Measurements from ENCODE around the gene SP6.

Gene SP6

DNA sequence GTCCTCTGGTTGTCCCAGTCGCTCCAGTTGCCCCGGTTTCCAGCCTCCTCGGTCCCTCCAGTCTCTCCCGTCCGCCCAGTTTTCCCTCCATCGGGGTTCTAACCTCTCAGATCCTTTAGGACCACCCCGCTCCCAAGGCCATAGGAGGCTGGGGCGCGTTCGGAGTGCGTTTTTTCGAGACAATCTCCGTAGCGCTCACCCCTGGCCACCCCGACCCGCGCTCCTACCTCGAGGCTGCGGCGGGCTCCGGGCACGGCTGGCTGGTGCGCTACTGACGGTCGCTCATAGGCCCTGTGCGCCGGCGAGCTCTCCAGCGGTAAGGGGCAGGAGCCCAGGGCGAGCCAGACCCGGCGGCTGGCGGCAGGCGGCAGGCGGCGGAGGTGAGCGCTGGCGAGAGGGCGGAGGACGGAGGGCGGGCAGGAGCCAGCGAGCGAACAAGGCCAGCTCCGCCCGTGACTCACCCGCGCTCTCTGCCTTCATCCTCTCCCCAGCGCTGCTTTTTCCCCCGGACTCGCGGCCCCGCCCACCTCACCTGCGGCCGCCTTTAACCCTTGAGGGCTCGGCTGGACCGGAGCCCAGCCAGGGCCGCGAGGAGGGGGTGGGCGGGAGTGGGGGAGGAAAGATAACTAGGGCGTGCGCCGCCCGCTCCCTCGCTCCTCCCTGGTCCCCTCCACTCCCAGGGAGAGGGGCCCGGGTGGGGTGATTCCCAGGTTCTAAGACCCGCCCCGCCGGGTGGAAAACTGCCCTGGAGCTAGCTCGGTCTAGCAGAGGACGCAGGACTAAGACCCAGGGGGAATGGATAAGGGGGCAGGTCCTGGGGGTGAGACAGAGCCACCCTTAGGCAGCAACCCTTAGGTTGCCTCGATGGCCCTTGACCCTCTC lies at the start of gene SP6:
TSS of gene SP6 (minus strand) at position 472 of the 882 bp plus-strand sequence. CDS start 2,734 bp downstream, outside the sequence.
- peak; percentile 26 to 50 for DNase-seq (ENCODE audit: low read depth in 2 of 2, low spot score in 1 of 2)

DNA sequence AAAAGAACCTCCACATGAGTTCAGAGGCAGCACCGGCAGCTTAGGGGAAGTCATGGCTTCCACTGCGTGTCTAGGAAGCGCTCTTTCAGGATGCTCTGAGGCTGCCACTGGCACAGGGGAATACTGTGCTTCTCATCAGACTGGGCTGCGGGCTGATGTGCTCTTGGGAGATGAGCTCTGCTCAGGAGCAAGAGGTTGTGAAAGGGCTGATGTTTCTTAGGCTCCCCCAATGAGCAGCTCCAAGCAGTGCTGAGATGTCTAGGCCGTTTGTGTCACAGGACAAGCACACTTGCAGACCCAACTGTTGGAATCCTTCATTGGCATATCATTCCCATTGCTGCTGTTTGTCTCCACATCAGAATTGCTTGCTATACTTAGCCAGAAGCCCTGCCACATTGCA lies 48.7 kb upstream of the SP6 start:
- no peak for DNase-seq (ENCODE audit: low read depth in 2 of 2, low spot score in 1 of 2)

DNA sequence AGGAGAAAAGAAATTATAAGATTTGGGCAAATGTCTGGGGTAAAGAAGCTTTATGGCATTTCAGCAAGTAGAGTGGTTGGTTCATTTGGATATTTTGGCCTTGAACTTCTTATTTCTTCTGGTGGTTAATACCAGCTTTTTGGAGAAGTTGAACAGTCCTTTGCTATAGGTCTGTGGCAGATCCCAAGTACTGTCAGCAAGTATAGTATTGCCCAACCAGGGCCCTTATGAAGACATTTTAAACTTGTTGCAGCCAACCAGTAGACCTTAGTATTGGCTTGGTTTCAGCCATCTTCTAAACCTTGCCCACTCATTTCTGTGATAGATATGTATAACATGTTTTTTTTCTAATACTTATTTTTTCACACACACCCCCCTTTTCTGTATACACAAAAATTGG lies 47.3 kb upstream of the SP6 start:
- no peak for DNase-seq (ENCODE audit: low read depth in 2 of 2, low spot score in 1 of 2)

DNA sequence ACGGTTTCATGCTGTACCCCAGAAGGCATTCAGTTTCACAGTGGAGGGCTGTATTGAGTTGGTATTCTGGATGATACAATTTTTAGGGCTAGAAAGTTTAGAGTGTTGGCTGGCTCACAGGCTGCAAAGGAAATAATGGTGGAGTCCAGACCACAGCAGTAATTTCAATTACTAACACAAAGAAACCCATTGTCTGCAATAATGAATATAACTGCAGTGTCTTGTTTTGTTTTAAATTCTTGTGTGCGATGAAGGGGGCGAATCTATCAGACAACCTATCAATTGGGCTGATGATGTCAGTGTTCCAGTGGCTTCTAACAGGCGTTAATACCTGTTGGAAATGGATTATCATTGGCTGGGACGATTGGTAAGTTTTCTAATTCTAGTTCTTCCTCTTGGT lies 46.6 kb upstream of the SP6 start:
- DNase-seq (ENCODE audit: low read depth in 2 of 2, low spot score in 1 of 2): no peak

DNA sequence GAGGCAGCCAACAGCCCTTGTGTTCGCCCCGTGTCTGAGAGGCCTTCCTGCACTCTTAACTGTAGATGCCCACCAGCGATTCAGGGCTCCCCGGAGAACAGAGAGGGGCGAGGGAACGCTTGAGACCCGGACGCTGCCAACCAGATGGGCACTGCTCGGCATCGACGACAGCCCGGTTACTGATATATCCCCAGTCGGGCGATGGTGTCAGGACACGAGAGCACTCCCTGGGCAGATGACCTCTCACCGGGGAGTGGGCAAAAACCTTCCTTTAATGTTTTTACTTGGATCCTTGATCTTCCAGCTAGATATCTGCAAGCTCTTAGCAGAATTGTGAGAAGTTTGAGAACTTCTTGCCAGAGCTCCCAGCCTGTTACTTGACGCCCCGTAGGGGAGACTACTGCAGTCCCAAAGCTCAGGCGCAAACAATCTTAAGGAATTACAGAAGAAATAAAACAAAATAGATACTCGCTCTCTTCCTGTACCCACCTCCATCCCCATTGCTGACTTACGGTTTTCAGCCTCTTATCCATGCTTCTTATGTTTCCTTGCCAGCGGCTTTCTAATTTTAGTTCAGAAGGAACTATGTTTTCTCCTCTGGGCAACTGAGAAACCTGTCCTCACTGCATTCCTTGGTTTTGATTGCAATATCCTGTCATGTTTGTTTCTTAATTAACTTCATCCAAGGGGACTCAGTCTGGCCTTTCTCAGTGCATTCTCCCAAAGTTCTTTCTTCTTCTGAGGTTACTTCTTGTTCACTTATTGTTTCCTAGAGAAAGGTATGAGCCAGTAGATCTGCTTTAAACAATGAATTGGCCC lies 45.9 kb upstream of the SP6 start:
- peak; percentile 1 to 6 for DNase-seq (ENCODE audit: low read depth in 2 of 2, low spot score in 1 of 2)

DNA sequence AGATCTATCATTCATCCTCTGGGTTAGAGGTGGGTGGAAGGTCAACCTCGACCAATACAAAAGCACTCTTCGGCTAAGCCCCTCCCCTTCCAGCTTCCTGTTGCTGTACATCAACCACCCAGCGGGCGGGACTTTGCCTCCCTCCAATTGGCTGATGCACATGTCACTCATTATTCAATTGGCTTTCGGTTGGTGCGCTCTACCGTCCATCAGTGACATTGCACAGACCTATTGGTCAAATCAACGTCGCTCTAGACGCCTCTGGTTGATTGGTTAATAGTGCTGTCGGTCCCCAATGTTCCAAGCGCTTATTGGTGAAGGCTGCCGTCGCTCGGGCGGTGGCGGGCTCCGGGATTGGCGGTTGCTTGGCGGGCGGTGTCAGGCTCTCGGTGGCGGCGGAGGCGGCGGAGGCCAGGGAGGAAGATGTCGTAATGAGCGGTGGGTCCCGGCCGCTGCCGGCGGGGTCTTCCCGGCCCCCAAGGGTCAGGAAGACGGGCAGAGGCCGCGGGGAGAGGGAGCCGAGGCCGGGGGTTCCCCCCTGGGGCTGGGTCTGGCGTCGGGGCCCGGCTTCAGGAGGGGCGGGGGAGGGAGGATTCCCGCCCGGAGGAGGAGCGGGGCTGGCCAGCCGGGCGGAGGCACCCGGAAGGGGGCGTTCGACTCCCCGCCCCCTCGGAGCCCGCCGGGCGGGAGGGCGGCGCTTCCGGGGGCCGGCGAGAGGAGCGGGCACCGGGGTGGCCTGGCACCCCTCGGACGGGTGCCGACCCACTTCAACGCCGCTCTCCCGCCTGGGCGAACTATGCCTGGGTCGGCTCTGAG lies 45.1 kb upstream of the SP6 start, which contains the start of gene SP2:
TSS of gene SP2 (plus strand) at position 381 of the 816 bp plus-strand sequence. CDS start at position 432, 51 bp downstream.
- DNase-seq (ENCODE audit: low read depth in 2 of 2, low spot score in 1 of 2): peak; percentile 99

DNA sequence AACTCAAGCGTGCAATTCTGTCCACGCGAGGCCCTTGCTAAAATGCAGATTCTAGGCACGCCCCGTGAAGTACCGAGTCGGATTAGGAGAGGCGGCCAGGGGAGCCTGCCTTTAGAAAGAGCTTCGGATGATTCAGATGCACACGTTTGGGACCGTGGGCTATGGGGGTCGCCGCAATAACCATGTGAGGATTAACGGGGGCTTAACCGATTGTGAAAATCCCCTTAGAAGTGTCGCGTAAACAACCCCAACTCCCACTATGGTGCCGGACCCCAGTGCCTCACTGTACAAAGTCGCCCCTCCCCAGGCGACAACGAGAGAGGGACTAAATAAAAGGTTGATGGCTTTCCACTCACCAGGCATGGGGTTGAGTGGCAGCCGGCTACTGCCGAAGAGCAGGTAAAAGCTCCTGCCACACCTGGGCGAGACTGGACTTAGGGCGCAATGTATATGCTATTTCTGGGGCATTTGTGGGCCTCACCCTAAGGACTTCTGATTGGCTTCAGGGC lies 44.4 kb upstream of the SP6 start:
- DNase-seq (ENCODE audit: low read depth in 2 of 2, low spot score in 1 of 2): no peak

DNA sequence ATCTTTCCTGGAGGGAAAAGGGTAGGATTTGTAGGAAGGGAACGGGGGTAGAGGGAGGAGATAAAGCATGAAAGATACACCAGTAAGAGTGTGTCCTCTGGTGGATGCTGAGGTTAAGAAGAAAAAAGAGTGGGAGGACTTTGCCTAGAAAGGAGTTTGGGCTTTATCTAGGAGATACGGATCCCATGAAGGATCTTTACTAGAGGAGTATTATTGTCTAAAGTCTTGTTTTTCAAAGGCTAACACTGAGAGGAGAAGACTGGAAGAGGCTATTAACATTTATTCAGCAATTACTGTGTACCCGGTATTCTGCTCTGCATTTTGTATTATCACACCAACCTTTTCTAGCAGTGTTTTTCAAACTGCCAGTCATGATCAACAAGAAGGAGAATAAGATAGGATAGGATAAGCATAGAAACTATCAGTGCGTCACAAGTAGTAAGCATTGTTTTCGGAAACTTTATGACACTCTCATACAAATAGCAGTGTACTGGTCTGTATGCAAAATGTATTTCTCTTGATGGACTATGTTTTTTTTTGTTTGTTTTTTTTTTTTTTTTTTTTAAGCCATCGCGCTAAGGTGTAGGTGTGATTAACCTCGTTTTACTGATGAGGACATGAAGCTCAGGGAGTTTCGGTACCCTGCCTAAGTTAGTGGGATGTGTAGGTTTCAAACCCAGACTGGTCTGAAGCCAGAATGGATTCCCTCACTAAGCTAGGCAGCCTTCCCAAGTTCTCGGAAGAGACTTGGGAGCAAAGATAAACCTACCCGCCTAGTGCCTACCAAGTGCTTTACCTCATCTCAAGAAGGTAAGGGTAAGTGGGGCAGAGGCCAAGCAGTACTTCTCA lies 43.8 kb upstream of the SP6 start:
- no peak for DNase-seq (ENCODE audit: low read depth in 2 of 2, low spot score in 1 of 2)

DNA sequence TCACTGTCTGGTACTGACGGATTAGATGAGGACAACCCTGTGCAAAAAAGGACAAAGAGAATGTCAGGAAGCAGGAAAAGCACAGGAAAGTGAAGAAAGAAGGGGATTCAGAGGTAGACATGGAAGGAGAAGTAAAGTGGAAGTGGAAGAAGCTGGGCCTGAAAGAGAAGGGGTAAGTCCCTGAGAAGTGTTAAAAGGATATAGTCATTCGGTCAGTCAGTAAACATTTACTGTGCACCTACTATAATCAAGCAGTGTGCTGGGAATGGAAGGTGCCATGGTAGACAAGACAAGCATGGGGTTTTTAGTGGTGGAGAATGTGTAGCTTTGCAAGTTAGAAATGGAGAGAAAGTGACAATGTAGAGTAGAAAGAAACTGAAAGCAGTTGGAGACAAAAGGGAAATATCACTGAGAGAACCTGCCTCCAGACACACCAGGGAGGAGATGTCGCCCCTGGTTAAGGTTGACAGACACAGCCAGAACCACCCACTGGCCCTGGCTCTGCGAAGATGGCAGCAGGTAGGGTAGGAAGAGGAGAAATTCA lies 40.7 kb upstream of the SP6 start:
- no peak for DNase-seq (ENCODE audit: low read depth in 2 of 2, low spot score in 1 of 2)

DNA sequence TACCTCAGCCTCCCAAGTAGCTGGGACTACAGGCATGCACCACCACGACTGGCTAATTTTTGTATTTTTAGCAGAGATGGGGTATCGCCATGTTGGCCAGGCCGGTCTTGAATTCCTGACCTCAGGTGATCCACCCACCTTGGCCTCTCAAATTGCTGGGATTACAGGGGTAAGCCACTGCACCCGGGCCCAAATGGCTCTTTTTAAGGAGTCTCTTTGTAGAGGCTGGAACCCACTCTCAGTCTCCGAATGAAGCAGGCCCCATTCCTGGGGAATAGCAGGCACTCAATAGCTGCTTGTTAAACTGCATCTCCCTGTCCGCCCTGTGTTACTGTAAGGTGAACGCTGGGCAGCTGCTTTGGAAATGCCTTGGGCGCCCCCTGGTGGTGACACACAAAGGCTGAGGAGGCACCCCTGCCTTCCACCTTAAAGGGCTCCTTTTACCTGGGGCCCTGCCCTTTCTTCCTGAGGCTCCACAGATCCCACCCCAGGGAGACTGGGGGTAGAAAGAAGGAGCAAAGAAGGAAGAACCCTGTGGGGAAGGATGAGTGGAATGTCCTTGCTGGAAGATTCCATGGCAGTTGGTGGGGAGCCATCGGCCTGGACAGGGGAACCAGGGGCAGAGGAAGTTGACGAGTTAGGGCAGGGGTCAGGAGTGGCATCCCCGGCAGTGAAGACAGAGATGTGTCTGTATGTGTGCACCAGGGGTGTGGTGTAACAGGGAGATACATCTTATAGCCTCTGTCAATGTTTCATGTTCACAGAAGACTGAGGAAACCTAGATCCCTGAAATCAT lies 39.0 kb upstream of the SP6 start:
- DNase-seq (ENCODE audit: low read depth in 2 of 2, low spot score in 1 of 2): peak; percentile 79 to 94

DNA sequence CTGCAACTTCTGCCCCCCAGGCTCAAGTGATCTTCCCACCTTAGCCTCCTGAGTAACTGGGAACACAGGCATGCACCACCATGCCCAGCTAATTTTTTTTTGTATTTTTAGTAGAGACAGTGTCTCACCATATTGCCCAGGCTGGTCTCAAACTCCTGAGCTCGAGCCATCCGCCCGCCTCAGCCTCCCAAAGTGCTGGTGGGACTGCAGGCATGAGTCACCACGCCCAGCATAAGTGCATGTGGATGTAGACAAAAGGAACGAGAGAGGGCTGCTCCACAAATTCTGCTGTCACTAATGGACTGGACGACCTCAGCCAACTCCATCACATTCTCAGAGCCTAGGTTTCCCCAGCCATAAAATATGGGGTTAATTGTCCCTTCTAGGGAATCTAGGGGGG lies 37.3 kb upstream of the SP6 start:
- DNase-seq (ENCODE audit: low read depth in 2 of 2, low spot score in 1 of 2): no peak

DNA sequence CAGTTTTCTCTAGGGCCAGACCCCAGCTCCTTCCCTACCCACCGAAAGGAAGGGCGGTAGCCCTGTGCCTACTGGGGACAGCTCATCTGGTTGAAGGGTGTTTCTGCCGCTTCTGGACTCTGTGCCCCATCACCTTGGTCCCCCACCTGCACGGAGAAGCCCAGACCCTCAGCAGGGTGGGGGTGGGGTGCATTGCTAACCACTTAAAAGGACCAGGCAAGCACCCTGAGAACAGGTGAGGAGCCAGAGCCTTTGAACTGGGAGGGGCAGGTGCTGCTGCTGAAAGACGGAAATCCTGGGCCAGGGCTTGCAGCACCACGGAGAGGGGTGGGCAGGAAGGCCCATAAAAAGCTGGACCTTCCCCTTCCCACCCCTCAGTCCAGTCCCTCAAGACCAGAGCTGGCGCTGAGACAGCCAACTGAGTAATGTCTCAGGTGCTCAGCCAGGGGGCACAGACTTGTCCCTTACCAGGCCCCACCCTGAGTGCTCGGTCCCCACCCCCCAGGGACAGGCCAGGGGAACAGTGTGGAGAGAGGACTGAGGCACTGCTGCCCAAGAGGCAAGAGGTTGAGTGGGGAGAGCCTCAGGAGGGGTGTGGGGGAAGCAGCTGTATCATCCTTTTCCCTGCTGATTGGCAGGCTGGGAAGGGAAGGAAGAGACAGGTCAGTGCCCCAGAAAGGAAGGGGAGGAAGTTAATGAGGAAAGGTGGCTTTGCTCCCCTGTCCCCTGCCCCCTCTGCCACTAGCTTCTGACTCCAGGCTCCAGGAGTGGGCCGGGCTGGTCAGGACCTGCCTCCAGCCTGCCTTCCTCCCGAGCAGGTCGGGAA lies 34.2 kb upstream of the SP6 start:
- DNase-seq (ENCODE audit: low read depth in 2 of 2, low spot score in 1 of 2): no peak

DNA sequence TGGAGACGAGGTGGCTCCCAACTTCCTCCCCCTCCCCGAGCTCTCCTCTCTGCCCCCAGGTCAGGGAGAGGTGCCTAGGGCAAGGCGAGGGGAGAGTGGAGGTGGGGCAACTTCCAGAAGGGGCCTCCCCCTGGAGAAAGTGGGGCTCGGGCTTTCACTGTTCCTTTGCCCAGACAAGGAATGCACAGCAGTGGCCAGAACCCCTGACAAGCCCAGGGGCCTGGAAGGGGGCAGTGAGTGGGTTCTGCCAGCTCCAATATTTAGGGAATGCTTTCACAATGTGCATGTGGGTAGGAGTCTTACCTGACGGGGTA lies 33.4 kb upstream of the SP6 start:
- no peak for DNase-seq (ENCODE audit: low read depth in 2 of 2, low spot score in 1 of 2)

DNA sequence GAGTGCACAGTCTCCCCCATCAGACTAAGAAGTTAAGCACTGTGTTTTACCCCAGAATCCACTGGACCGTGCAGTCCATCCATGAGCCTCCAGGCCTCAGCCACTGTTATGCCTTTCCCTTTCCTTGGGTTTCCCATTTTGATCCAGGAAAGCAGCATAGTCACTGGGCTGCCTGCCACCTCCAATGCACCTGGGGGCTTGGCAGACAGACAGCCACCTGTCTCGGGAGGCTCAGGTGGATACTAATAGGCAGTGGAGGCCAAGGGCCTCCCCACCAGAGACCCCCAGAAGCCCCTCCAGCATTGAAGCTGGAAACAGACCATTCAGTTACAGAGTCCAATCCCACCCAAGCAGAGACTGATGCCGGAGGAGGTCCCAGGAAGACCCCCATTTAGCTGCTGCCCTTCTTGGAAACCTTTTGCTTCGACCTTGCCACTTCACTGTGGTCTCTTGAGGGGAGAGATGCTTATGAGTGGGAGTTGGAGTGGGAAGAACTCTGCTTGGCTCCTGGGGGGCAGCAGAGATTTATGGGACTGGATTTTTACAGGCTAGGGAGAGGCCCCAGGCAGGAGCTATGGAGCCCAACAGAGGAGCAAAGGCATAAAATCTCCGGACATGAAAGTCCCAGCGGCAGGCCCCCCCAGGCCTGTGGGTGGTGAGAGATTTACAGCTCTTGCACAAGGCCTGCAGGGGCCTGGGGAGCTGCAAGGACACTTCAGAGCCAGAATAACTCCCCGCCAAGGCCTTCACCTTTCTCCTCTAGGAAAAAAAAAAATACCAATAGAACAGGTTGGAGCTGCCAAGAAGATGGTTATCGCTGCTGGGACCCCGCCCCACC lies 32.8 kb upstream of the SP6 start:
- no peak for DNase-seq (ENCODE audit: low read depth in 2 of 2, low spot score in 1 of 2)

DNA sequence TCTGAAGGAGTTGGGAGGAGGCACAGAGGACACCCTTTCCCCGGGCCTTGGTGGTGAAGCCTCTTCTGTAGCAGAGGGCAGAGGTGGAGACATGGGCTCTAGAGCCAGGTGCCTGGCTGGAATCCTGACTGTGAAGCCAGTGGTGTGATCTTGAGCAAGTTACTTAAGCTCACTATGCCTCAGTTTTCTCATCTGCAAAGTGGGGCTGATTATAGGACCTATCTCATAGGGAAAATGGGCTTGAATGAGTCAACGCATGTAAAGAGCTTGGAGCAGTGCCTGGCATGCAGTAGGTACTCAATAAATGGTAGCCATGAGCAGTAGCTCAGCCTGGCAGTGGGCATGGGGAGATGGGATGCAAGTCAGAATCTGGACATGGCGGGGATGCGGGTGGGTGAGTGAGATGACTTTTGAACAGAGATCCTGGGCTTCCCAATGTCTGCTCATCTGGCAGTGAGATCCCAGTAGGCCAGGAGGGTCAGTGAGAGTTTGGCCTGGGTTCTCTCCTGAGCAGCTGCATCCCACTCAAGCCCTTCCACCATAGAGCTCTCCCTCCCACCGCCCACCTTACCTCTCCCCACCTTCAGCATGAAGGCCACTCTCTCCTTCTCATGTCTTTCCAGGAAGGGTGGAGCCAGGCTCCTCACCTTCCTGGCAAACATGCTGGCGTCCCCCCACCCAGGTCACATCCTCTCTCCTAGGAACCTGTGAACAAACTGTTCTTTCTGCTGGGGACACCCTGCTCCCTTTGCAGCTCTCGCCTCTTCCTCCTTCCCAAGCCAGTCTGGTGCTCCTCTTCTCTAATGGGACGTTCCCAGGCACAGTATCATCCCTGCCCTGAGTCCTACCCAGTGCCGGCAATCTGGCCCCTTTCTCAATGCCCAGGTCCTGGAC lies 32.0 kb upstream of the SP6 start:
- DNase-seq (ENCODE audit: low read depth in 2 of 2, low spot score in 1 of 2): no peak

DNA sequence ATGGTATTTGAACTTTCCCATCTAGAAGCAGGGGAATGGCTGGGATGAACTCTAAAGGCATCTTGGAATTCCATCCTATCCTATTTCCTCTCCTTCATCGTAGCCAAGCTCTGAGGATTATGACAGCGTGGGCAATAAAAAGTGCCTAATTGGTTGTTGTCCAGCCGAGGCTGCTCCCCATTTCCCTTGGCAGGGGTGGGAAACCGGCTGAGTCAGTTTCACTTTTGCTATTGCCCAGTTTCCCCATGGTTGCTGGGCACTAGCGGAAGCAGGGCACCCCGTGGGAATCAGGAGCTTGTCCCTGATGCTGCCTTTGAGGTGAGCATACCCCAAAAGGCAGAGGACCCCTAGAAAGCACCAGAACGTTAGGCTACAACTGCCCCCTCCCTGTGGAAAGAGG lies 31.3 kb upstream of the SP6 start:
- no peak for DNase-seq (ENCODE audit: low read depth in 2 of 2, low spot score in 1 of 2)

Data from stimulated activated CD8-positive, alpha-beta memory T cell treated with anti-CD3 and anti-CD28 coated beads, Interleukin-4, amount 100 ng/mL, for 4 hours (primary cell).